Stimulated activated CD8-positive, alpha-beta memory T cell treated with anti-CD3 and anti-CD28 coated beads, Interleukin-7, amount 100 ng/mL, for 1 hour (primary cell): Measurements from ENCODE around the gene FPR3.

Experiments
- DNase-seq, 2 donors: peaks; one replicate each; pipeline ENCODE4 v3.0.0-alpha.2; 2020; ENCODE audit warnings: low read depth in 2 of 2

FPR3 gene

DNA sequence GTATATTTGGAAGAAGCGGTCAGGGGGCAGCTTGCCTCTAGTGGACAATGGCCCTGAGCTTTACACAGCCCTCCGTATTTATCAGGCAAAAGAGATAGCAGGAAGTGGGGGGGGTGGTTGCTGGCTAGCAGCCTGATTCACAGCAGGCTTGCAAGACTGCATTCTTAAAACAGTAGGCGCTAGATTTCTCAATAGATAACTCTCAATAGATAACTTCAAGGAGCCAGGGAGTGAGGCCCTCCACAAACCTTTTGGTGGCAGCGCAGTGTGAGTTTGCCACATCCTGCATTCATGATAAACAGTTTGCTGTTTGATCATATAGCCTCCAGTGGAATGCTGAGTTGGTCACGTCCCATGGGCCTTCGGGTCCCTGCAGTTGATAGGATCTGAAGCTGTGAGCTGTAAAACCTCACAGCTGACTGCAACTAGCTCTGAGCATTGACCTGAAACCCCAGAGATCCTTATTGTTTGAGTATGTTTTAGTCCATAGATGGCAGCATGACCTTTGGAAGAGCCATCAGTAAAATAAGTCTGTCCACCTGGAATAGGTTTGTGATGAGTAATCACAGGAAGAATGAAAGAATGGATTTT, 12.2 kb downstream of the FPR3 start:
- DNase-seq: no peak

DNA sequence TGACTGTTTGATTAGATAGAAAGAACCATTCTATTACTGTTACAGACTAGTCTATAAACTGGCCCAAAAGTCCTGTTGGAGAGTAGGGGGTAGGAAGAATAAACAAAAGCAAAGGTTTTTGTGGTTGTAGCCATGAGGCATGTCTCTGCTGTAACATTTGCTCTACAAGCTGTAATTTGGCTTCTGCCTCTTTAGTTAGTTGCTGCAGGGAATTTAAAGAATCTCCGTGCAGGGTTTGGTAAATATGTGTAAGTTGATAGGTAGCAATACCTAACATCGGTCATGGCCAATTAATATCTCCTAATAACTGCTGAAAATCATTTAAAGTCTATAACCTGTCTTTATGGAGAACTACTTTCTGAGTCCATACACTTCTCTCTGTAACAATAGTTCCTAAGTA, 13.0 kb downstream of the FPR3 start:
- DNase-seq: no peak

DNA sequence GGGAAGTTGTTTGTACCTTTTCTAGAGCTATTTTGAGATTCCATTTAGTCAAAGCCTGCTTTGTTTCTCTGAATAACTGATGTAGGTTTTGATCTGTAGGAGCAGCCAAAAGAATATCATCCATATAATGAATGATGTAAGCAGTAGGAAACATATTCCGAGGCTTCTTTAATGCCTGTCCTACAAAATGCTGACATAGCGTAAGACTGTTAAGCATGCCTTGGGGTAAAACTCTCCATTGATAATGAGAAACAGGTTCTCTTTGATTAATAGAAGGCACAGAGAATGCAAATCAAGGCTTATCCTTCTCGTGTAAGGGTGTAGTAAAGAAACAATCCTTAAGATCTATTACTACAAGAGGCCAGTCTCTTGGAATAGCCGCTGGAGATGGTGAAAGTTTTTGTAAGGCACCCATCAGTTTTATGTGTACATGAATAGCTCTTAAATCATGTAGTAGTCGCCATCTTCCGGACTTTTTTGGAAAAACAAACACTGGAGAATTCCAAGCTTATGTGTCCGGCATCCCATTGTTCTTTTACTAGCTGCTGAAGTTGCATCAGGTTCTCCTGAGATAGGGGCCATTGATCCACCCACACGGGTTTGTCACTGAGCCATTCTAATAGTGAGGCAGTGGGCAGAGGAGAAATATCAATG, 13.5 kb downstream of the FPR3 start:
- DNase-seq: no peak

- DNase-seq: no peak
These were observed 14.8 kb downstream of the FPR3 start for GRCh38 chr19:51809787-51810186.

DNA sequence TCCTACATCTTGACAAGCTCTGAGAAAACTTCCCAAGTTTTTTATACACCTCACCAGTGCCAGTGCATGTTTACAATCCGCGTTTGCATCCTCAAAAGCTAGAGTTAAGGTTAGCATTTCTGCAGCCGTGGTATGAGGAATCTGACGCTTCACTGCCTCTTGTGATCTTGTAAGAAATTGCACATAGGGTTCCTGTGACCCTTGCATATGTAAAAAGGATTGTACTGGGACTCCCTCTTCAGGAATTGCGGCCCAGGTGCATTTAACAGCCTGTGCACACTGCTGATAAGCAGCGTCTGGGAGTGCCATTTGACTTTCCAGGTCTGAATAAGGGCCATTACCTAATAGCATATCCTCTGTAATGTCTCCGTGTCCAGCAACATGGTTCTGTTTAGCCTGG, 15.3 kb downstream of the FPR3 start:
- no peak for DNase-seq

DNA sequence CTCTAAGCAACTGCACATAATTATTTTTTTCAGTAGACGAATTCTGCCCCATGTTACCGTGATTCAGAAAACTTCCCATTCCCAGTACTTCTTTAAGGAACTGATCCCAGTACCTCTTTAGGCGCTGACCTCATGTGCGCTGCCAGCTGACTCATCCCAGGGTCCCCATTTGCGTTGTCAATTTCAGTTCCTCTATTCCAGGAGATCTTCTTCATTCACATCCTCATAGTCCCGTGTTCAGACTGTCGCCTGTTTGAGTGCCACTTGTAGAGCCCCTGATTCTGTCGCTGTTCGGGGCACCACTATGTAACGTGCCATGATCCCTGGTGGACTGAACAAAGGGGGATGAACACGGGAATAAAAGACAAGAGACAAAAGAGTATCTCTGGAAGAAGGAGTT, 16.4 kb downstream of the FPR3 start:
- DNase-seq: no peak

- DNase-seq: no peak
These were observed 20.1 kb downstream of the FPR3 start for GRCh38 chr19:51815043-51815442.

DNA sequence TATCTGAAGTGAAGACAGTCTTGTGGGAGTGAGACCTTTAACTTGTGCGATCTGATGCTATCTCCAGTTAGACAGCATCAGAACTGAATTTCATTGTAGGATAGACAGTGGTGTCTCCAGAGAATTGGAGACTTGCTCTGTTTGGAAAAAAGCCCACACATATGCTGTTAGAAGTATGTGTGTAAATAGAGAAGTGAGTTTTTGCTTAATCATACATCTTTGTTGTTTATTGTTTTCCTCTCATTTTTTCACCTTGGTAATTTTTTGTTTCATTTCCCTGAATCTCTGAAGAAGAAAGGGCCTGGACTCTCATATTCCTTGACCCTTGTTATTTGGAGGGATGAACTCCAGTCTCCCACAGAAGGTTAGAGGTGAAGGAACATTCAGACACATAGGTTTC, 21.8 kb downstream of the FPR3 start:
- no peak for DNase-seq

DNA sequence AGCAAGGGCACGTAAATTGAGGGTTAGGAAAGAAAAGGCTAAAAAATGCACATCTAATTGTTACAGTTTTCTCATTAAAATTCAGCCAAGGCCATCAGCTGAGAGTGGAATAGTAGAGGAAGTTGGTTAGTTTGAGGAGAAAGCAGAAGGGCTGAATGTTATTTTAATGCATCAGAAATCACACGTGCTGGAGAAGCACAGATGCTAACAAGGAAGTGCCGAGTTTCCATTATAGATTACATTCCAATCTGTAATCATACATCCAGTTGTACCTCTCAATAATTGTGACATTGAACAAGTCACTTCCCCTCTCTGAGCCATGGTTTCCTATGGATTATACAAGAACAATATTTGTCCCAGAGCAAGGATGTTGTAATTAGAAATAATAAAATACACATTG, 25.1 kb downstream of the FPR3 start:
- DNase-seq: no peak

DNA sequence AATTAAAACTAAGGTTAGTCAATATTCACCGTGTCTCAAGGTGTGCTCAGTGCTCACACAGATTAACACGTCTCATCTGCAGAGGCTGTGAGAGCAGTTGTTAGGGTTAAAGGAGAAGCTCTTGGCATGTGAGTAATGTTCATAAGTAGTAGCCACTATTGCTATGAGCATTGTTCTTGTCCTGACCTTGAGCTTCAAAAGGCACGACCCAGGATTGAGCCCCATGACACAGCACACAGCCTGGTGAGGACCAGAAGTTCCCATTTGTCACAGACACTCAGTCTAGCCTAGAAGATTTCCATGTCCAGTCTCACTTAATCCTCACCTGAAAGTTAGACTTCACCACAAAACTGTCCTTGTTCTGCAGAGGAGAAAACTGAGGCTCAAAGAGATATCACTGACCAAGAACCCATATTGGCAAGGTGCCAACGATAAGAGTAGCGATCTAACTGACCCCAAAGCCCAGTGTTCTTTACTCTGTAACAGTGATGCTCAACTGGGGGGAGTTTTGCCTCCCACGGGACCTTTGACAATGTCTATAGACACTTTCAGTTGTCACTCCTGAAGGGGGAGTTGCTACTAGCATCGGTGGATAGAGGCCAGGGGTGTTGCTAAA, 26.0 kb downstream of the FPR3 start:
- DNase-seq: no peak

- DNase-seq: no peak
These were observed 26.5 kb downstream of the FPR3 start for GRCh38 chr19:51821456-51821855.

DNA sequence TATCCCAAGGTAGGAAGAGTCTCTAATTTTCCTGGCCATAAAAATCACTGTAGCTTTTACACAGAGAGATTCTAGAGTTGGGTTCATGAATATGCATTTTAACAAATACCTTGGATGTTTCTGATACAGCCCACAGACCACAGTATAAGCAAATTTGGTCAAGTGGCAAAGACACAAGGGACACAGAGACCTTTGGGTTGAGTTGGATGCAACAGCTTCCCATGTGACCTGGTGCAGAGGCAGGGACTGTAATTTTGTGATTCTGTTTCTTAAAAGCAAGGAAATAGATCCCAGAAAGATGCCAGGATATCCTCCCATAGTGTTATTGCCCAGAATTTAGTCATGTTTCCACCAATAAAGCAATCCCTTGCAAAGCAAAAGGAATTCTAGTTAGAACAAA, 27.0 kb downstream of the FPR3 start:
- no peak for DNase-seq

- no peak for DNase-seq
These were observed 27.4 kb downstream of the FPR3 start for GRCh38 chr19:51822325-51822724.

DNA sequence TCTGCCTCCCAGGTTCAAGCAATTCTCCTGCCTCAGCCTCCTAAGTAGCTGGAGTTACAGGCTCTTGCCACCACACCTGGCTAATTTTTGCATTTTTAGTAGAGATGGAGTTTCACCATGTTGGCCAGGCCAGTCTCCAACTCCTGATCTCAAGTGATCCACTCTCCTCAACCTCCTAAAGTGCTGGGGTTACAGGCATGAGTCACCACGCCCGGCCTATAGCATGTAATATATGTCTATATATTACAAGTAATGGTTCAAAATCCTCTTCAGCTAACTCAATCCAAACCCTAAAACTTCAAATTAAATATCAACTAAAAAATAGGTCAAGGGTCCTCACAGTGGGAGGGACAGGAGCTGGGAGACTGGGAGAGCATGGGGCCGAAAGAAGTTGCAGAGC, 28.0 kb downstream of the FPR3 start:
- no peak for DNase-seq

- no peak for DNase-seq
These were observed 29.5 kb downstream of the FPR3 start for GRCh38 chr19:51824281-51825005.

DNA sequence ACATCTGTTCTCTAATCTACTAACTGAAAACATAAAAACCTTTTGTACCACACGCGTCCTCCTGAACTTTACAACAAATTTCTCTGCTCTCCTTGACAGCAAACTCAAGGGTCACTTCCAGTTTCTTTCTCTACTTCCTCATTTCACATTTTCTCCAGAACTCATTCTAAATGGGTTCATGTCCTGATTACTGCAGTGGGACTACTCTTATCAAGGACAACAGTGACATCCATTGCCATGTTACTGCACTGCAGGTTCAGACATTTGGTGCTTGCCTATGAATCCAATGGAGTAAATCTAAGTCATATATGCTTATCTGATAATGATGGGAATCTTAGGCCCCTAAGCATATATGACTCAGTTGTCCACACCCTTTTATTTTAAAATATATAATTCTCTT, 35.3 kb downstream of the FPR3 start:
- no peak for DNase-seq

- DNase-seq: no peak
These were observed 42.2 kb downstream of the FPR3 start for GRCh38 chr19:51837145-51837544.

- no peak for DNase-seq
These were observed 67.1 kb downstream of the FPR3 start for GRCh38 chr19:51861870-51862622.

DNA sequence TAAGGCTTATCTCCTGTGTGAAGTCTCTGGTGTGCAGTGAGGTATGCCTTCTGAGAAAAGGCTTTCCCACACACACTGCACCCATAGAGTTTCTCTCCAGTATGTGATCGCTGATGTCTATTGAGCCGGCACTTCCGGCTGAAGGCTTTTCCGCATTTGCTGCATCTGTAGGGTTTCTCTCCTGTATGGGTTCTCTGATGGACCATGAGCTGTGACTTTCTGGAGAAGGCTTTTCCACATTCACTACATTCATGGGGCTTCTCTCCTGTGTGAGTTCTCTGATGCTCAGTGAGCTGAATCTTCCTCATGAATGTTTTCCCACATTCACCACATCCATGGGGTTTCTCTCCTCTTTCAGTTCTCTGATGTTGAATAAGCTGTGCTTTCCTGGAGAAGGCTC, 78.1 kb downstream of the FPR3 start:
- DNase-seq: no peak
